ENCODE measurements around the gene NRN1.

- no peak for TF ChIP-seq CTCF (IDR thresholded peaks at IDR 0.05; ENCODE audit: insufficient read depth, low read length)
- no peak for TF ChIP-seq REST (IDR thresholded peaks at IDR 0.05; ENCODE audit: insufficient replicate concordance, low read depth)
These were observed 46.3 kb downstream of the NRN1 start for GRCh38 chr6:5960456-5960855.
